AG04449 (cell line): ENCODE measurements around the gene ZNF594.
"Not testable (repeated sequence)": the region's sequence is repeated elsewhere in the genome, so short reads cannot be mapped to it uniquely, and the experiment has no call there.

ENCODE experiments used
- CTCF ChIA-PET: fragments of 350-600 bp; formaldehyde crosslinking; extraction: SDS; loops from one replicate; lab custom pipeline; 2021; ENCODE audit warnings: antibody characterized with exemption; lab: Yijun Ruan, JAX
- POLR2A ChIA-PET: fragments of 400-600, 350-600 bp; formaldehyde crosslinking; extraction: SDS; loops from one replicate; lab custom pipeline; 2020; ENCODE audit warnings: antibody characterized with exemption, inconsistent platforms; lab: Yijun Ruan, JAX
- DNase-seq: peaks from one replicate; pipeline ENCODE4 v3.0.0-alpha.2; 2010; ENCODE audit warnings: low read depth, low spot score
- H3K4me3 ChIP-seq: 2 replicates; pipeline ENCODE4 v1.5.1; 2011; ENCODE audit warnings: low read depth, mild to moderate bottlenecking, control low read depth, low read length
- CTCF ChIP-seq: IDR thresholded peaks from one replicate; pipeline ENCODE4 v1.5.1; 2011; ENCODE audit warnings: mild to moderate bottlenecking, moderate library complexity, low read length, control low read depth, inconsistent platforms; ENCODE audit not compliant: insufficient read depth; ENCODE audit errors: missing control alignments

The ZNF594 gene

GRCh38 chr17:5191541-5192417 lies at the start of gene ZNF594:
Gene ZNF594 (minus strand): TSS chr17:5191868. CDS start chr17:5184256, 7,612 bp downstream.
- H3K4me3 ChIP-seq: peak within 1 kb of the TSS; percentile 91
- ChIA-PET POLR2A (no interaction called here), CTCF (interaction anchor here (0.9 to 4.5 kb wide), 10 partner anchors 9 to 247 kb away, joined by 3 to 24 read pairs (median 5); partner anchors contain the start of genes C1QBP and ZFP3)
- peak; percentile 63 for DNase-seq
- TF ChIP-seq CTCF: peak; percentile 94

GRCh38 chr17:5239769-5240168 lies 48.1 kb upstream of the ZNF594 start:
- DNase-seq, POLR2A ChIA-PET, H3K4me3 ChIP-seq: not testable (repeated sequence)
- CTCF ChIA-PET: interaction anchor here (3.7 kb wide), 1 partner anchor 44 kb away, joined by 30 read pairs; no protein-coding TSS in a partner anchor

- H3K4me3 ChIP-seq: no peak overlapping the region
- no peak for TF ChIP-seq CTCF
- POLR2A ChIA-PET: no interaction called here
- CTCF ChIA-PET: interaction anchor here (0.8 to 3.7 kb wide), 10 partner anchors 10 to 201 kb away, joined by 3 to 37 read pairs (median 8); partner anchors contain the start of gene C1QBP
- DNase-seq: no peak
These were observed 46.7 kb upstream of the ZNF594 start for GRCh38 chr17:5238333-5238732.

GRCh38 chr17:5237541-5238016 lies 45.9 kb upstream of the ZNF594 start:
- peak; percentile 60 for TF ChIP-seq CTCF
- POLR2A ChIA-PET: no interaction called here
- CTCF ChIA-PET: interaction anchor here (0.6 to 3.7 kb wide), 19 partner anchors 9 to 207 kb away, joined by 3 to 37 read pairs (median 6); partner anchors contain the start of genes C1QBP and ZNF594

GRCh38 chr17:5236938-5237540 lies 45.4 kb upstream of the ZNF594 start:
- no peak for DNase-seq
- CTCF ChIA-PET: interaction anchor here (1.1 to 3.7 kb wide), 15 partner anchors 10 to 204 kb away, joined by 3 to 37 read pairs (median 7); partner anchors contain the start of genes C1QBP and ZNF594
- POLR2A ChIA-PET: no interaction called here

More at GRCh38 chr17:5237541-5238016, 45.9 kb upstream of the ZNF594 start:
- no peak overlapping the region for H3K4me3 ChIP-seq
- DNase-seq: no peak

More at GRCh38 chr17:5236938-5237540, 45.4 kb upstream of the ZNF594 start:
- no peak for TF ChIP-seq CTCF
- no peak overlapping the region for H3K4me3 ChIP-seq
